PC-3 (cell line): ENCODE results near the gene PSMA8.

ENCODE experiments used
- EZH2 ChIP-seq: fragments of 300-600 bp; sonication (generic); IDR thresholded peaks from one replicate; pipeline ENCODE4 v1.6.1; 2017; ENCODE audit warnings: antibody characterized with exemption, mild to moderate bottlenecking, low read length; ENCODE audit not compliant: unreplicated experiment
- TF ChIP-seq, protein P1 (sequence below): fragments of 300-600 bp; sonication (generic); conservative IDR thresholded peaks from 2 replicates; pipeline ENCODE4 v1.5.1; 2017; ENCODE audit warnings: antibody characterized with exemption, low read depth, mild to moderate bottlenecking, low read length

DNA sequence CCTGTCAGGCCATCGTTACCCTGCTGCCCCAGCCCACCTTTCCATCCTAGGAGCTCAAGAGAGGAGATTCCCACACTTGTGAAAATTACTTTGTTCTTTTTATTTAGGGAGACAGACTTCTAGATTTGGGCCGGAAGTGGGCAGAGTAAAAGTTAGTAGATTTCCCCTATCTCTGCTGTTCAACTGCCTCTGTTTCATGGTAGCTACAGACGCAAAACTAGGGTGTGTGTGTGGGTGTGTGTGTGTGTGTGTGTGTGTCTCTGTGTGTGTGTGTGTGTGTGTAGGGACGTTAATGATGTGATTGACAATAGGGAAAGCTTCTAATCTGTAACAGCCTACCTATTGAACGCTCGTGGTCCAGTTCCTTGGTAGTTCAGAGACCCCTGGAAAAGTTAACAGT, 438 bp downstream of the PSMA8 start:
- TF ChIP-seq, protein P1, sequence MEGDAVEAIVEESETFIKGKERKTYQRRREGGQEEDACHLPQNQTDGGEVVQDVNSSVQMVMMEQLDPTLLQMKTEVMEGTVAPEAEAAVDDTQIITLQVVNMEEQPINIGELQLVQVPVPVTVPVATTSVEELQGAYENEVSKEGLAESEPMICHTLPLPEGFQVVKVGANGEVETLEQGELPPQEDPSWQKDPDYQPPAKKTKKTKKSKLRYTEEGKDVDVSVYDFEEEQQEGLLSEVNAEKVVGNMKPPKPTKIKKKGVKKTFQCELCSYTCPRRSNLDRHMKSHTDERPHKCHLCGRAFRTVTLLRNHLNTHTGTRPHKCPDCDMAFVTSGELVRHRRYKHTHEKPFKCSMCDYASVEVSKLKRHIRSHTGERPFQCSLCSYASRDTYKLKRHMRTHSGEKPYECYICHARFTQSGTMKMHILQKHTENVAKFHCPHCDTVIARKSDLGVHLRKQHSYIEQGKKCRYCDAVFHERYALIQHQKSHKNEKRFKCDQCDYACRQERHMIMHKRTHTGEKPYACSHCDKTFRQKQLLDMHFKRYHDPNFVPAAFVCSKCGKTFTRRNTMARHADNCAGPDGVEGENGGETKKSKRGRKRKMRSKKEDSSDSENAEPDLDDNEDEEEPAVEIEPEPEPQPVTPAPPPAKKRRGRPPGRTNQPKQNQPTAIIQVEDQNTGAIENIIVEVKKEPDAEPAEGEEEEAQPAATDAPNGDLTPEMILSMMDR = no peak
- TF ChIP-seq EZH2 = no peak
